Endothelial cell of umbilical vein (primary cell): ENCODE results near the gene PDE1C. TPM values are rescaled to one million over a fixed set of nuclear protein-coding genes. Genes with fewer than 3 reads are reported as not detected.

Experiments
- BruUV-seq: library from RNA; stranded (reverse); fragments of 400-500 nt; replicated peaks from 2 replicates; lab custom pipeline; 2021; lab: Mats Ljungman, UMichigan
- CTCF ChIA-PET: fragments of 300-600, 350-600 bp; sonication (Branson Sonifier 250); formaldehyde crosslinking; loops from one replicate; lab custom pipeline; 2021; ENCODE audit warnings: antibody characterized with exemption, inconsistent platforms; lab: Charles Lee
- POLR2A ChIA-PET: fragments of 300-600, 350-600 bp; sonication (Branson Sonifier 250); formaldehyde crosslinking; loops from one replicate; lab custom pipeline; 2021; ENCODE audit warnings: antibody characterized with exemption, inconsistent platforms; lab: Charles Lee
- DNase-seq: peaks from one replicate; pipeline ENCODE4 v3.0.0-alpha.2; 2011; ENCODE audit warnings: low read depth, low spot score
- FAIRE-seq: peaks from 2 replicates; lab custom pipeline; 2011; peaks lifted over from hg19 to GRCh38; lab: Jason Lieb, UNC
- H2AFZ ChIP-seq: 2 replicates; pipeline ENCODE4 v1.6.0; 2012; ENCODE audit warnings: low read depth, low read length, control low read depth, inconsistent platforms
- H3K27ac ChIP-seq: 2 replicates; pipeline ENCODE4 v1.5.1; 2011; ENCODE audit warnings: low read depth, mild to moderate bottlenecking, control low read depth, low read length, moderate library complexity; ENCODE audit not compliant: insufficient read depth
- H3K27me3 ChIP-seq, 2 experiments: 2 replicates each; pipeline versions ENCODE4 v1.6.0 to v1.6.1; 2011; ENCODE audit warnings: low read length in 2 of 2, mixed read lengths in 1 of 2; ENCODE audit not compliant: control insufficient read depth in 2 of 2, insufficient read depth in 2 of 2
- H3K36me3 ChIP-seq, 2 experiments: 2 replicates in 1 of 2; 3 replicates in 1 of 2; pipeline ENCODE4 v1.5.1; 2011; ENCODE audit warnings: low read length in 2 of 2, mild to moderate bottlenecking in 1 of 2, moderate library complexity in 1 of 2; ENCODE audit not compliant: control insufficient read depth in 2 of 2, insufficient read depth in 2 of 2; ENCODE audit errors: extremely low read depth in 1 of 2
- H3K4me1 ChIP-seq: 3 replicates; pipeline ENCODE4 v1.5.1; 2011; ENCODE audit warnings: mild to moderate bottlenecking, low read length; ENCODE audit not compliant: control insufficient read depth, insufficient read depth; ENCODE audit errors: extremely low read depth
- H3K4me2 ChIP-seq: 2 replicates; pipeline ENCODE4 v1.6.1; 2011; ENCODE audit warnings: low read length, control low read depth, mixed read lengths; ENCODE audit not compliant: insufficient read depth
- H3K4me3 ChIP-seq, 3 experiments: fragments of 200-600 bp in 1 of 3; sonication (generic), shearing (Covaris generic) in 1 of 3; replicated peaks in 1 of 3; 2 replicates each; pipeline ENCODE4 v1.5.1; 2011 to 2016; ENCODE audit warnings: control low read depth in 3 of 3, low read length in 3 of 3, mild to moderate bottlenecking in 2 of 3, inconsistent platforms in 1 of 3, low read depth in 1 of 3, moderate library complexity in 1 of 3; ENCODE audit not compliant: insufficient read depth in 1 of 3
- H3K79me2 ChIP-seq: 2 replicates; pipeline ENCODE4 v1.6.0; 2012; ENCODE audit warnings: low read length, inconsistent platforms; ENCODE audit not compliant: control insufficient read depth, insufficient read depth
- H3K9ac ChIP-seq: replicated peaks from 2 replicates; pipeline ENCODE3; 2011; ENCODE audit warnings: low read length, control low read depth; ENCODE audit not compliant: insufficient read depth; ENCODE audit errors: extremely low read depth
- H3K9me1 ChIP-seq: replicated peaks from 3 replicates; pipeline ENCODE4 v1.6.0; 2011; ENCODE audit warnings: mild to moderate bottlenecking, low read length; ENCODE audit not compliant: control insufficient read depth, insufficient read depth; ENCODE audit errors: extremely low read depth
- H3K9me3 ChIP-seq: replicated peaks from 2 replicates; pipeline ENCODE4 v1.5.1; 2012; ENCODE audit warnings: low read length, inconsistent platforms; ENCODE audit not compliant: control insufficient read depth, insufficient read depth
- H4K20me1 ChIP-seq: replicated peaks from 2 replicates; pipeline ENCODE3; 2011; ENCODE audit warnings: mild to moderate bottlenecking, low read length; ENCODE audit not compliant: control insufficient read depth, insufficient read depth; ENCODE audit errors: extremely low read depth
- EZH2 ChIP-seq: IDR thresholded peaks from 2 replicates; pipeline ENCODE4 v1.6.1; 2012; ENCODE audit warnings: borderline replicate concordance, low read depth, mild to moderate bottlenecking, moderate library complexity, low read length, inconsistent platforms; ENCODE audit not compliant: severe bottlenecking
- FOS ChIP-seq: IDR thresholded peaks from 2 replicates; pipeline ENCODE4 v1.6.1; 2011; ENCODE audit warnings: mild to moderate bottlenecking, low read length, moderate library complexity, borderline replicate concordance; ENCODE audit not compliant: insufficient read depth
- GATA2 ChIP-seq: IDR thresholded peaks from 2 replicates; pipeline ENCODE4 v1.7.0; 2011; ENCODE audit warnings: low read depth, mild to moderate bottlenecking, moderate library complexity, mixed read lengths, low read length; ENCODE audit not compliant: insufficient read length, insufficient read depth
- JUN ChIP-seq: IDR thresholded peaks from 2 replicates; pipeline ENCODE4 v1.6.1; 2011; ENCODE audit warnings: borderline replicate concordance, low read depth; ENCODE audit not compliant: insufficient read length, insufficient read depth
- MYC ChIP-seq: IDR thresholded peaks from one replicate; pipeline ENCODE4 v1.6.1; 2011; ENCODE audit warnings: mild to moderate bottlenecking, low read depth, low read length
- POLR2A ChIP-seq: IDR thresholded peaks from 2 replicates; pipeline ENCODE4 v1.6.1; 2012; ENCODE audit warnings: low read depth, mild to moderate bottlenecking, control low read depth, low read length
- POLR2AphosphoS5 ChIP-seq: IDR thresholded peaks from 2 replicates; pipeline ENCODE4 v1.6.1; 2012; ENCODE audit warnings: low read depth, mild to moderate bottlenecking, control low read depth, low read length, moderate library complexity; ENCODE audit not compliant: insufficient read depth
- dilution Hi-C: fragments of 300-500 bp; cut with MboI; formaldehyde crosslinking; loops from one replicate; pipeline ENCODE4 v1.15.0; 2019; ENCODE audit warnings: low sequenced_read_pairs; ENCODE audit not compliant: extremely low pct_ligation_motif_present
- intact Hi-C: fragments of 100-400 bp; cut with micrococcal nuclease; formaldehyde crosslinking; loops from one replicate; pipeline ENCODE4 v1.10.0; 2022
- polyA plus RNA-seq, 4 experiments: library from polyadenylated mRNA; depleted of rRNA in 3 of 4; stranded (reverse) in 3 of 4; unstranded in 1 of 4; fragments of >200 nt; gene quantifications; 2 replicates each; pipeline versions ENCODE4 v1.2.1 to v1.2.3, GENCODE V29; 2011 to 2012; ENCODE audit warnings: missing spikeins in 1 of 4
- total RNA-seq: library from RNA; stranded (reverse); gene quantifications from 2 replicates; pipeline ENCODE4 v1.2.3, GENCODE V29; 2021
- TF ChIP-seq, protein P1 (sequence below), 2 donors: IDR thresholded peaks; 1 replicate in 1 of 2; 2 replicates in 1 of 2; pipeline ENCODE4 v1.5.1; 2011; ENCODE audit warnings: low read length in 2 of 2, mild to moderate bottlenecking in 2 of 2, moderate library complexity in 2 of 2, control low read depth in 1 of 2, inconsistent platforms in 1 of 2, low read depth in 1 of 2; ENCODE audit not compliant: insufficient read depth in 1 of 2; ENCODE audit errors: extremely low read depth in 1 of 2
- TF ChIP-seq, protein P2 (sequence below): IDR thresholded peaks from 2 replicates; pipeline ENCODE4 v1.6.1; 2011; ENCODE audit not compliant: insufficient read depth, insufficient read length

The PDE1C gene
- total and polyA plus RNA-seq, 2 donors (not counting 3 experiments of a cell fraction or from before 2014, with no cell fraction given) = 0.90 to 3.1 TPM

DNA sequence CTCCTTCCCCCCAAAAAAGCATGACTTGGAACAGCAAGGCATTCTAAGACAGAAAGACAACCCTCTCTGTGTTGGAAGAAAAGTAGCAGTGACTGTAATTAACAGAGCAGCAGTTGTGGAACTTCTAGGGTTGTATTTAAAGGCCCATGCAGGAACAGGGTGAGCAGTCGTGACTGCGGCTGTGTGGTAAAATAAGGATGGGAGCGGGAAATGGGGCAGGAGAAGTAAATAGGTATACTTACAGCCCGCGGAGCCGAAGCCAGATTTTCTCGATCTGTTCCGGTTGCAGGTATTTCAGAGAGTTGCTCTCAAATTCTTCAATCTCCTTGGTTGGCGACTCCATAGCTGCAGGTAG is 179 bp downstream of the PDE1C start:
- H3K79me2 ChIP-seq = no peaks in the 10 kb centered on the region
- intact Hi-C loops (no loop called here), dilution Hi-C loops (no loop called here)
- peak overlapping the region in 2 of 3 experiments; percentile 42 to 78 for H3K4me3 ChIP-seq
- H3K36me3 ChIP-seq = no peaks in the 10 kb centered on the region
- H3K9me3 ChIP-seq = no peaks in the 10 kb centered on the region
- peaks cover 20 to 65% of the 10 kb centered on the region in 2 experiments for H3K27me3 ChIP-seq
- peak overlapping the region; percentile 89 for H2AFZ ChIP-seq
- no peaks in the 10 kb centered on the region for H4K20me1 ChIP-seq
- BruUV-seq = no TSS peak
- no peak overlapping the region for H3K9ac ChIP-seq
- ChIA-PET CTCF (interaction anchor here (1.1 to 4.1 kb wide), 7 partner anchors 95 to 409 kb away, joined by 3 to 22 read pairs (median 4); no protein-coding TSS in a partner anchor), POLR2A (no interaction called here)
- peak overlapping the region; percentile 64 for H3K4me2 ChIP-seq
- DNase-seq (no peak), FAIRE-seq (no peak)
- no peak overlapping the region for H3K27ac ChIP-seq
- no peaks in the 10 kb centered on the region for H3K4me1 ChIP-seq
- H3K9me1 ChIP-seq = no peaks in the 10 kb centered on the region
- no peak for TF ChIP-seq MYC
- peak; percentile 35 for TF ChIP-seq EZH2

DNA sequence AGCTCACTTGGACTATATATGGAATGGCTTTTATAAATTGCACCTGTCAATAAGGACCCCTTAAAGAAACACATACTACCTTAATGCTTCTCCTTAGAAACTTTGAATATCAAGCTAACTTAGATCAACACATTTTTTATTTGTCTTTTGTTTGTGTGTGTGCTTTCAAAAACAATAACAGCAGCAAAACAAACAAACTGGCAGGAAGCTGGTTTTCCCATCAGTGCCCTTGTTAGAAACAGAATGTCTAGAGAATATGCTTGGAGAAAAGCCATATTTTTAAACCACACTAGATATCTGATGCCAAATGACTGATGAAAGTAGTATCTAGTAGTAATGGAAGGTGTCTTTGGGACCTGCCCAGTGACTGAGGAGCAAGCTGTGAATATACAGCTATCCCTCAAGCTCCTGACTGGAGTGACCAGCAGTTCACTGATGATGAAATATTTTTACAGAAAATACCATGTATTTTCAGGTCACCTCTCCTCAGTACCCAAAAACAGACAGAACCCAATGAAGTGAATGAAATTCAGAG is 1.0 kb downstream of the PDE1C start:
- peaks cover 20 to 65% of the 10 kb centered on the region in 2 experiments for H3K27me3 ChIP-seq
- H3K79me2 ChIP-seq = no peaks in the 10 kb centered on the region
- H3K4me3 ChIP-seq = no peak overlapping the region
- H3K4me1 ChIP-seq = no peaks in the 10 kb centered on the region
- TF ChIP-seq MYC (no peak), POLR2AphosphoS5 (no peak), EZH2 (no peak), GATA2 (no peak), POLR2A (no peak), FOS (no peak), JUN (no peak)
- TF ChIP-seq, protein P1, sequence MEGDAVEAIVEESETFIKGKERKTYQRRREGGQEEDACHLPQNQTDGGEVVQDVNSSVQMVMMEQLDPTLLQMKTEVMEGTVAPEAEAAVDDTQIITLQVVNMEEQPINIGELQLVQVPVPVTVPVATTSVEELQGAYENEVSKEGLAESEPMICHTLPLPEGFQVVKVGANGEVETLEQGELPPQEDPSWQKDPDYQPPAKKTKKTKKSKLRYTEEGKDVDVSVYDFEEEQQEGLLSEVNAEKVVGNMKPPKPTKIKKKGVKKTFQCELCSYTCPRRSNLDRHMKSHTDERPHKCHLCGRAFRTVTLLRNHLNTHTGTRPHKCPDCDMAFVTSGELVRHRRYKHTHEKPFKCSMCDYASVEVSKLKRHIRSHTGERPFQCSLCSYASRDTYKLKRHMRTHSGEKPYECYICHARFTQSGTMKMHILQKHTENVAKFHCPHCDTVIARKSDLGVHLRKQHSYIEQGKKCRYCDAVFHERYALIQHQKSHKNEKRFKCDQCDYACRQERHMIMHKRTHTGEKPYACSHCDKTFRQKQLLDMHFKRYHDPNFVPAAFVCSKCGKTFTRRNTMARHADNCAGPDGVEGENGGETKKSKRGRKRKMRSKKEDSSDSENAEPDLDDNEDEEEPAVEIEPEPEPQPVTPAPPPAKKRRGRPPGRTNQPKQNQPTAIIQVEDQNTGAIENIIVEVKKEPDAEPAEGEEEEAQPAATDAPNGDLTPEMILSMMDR (IDR thresholded peaks at IDR 0.05; ENCODE audit: extremely low read depth in 1 of 2, insufficient read depth in 1 of 2, low read depth in 1 of 2, low read length in 2 of 2) = no peak
- TF ChIP-seq, protein P2, sequence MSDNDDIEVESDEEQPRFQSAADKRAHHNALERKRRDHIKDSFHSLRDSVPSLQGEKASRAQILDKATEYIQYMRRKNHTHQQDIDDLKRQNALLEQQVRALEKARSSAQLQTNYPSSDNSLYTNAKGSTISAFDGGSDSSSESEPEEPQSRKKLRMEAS = no peak
- CTCF ChIA-PET = interaction anchor here (0.9 to 4.1 kb wide), 6 partner anchors 9 to 255 kb away, joined by 3 to 22 read pairs (median 3); no protein-coding TSS in a partner anchor
- POLR2A ChIA-PET = no interaction called here
- no peaks in the 10 kb centered on the region for H3K9me1 ChIP-seq
- no peaks in the 10 kb centered on the region for H3K9me3 ChIP-seq
- no peak overlapping the region for H3K4me2 ChIP-seq
- no peak overlapping the region for H3K27ac ChIP-seq
- no peak overlapping the region for H3K9ac ChIP-seq
- H3K36me3 ChIP-seq = no peaks in the 10 kb centered on the region
- FAIRE-seq = no peak
- no peak overlapping the region for H2AFZ ChIP-seq
- DNase-seq = no peak
- BruUV-seq = no TSS peak
- intact Hi-C loops (no loop called here), dilution Hi-C loops (no loop called here)
- H4K20me1 ChIP-seq = no peaks in the 10 kb centered on the region
